NCI-H2029 (cell line): ENCODE results near the gene CHRNA9.
"Not testable (repeated sequence)": the region's sequence is repeated elsewhere in the genome, so short reads cannot be mapped to it uniquely, and the experiment has no call there.

Source experiments
- DNase-seq: peaks from one replicate; lab custom pipeline; 2025; lab: John Stamatoyannopoulos, UW

The CHRNA9 gene

GRCh38 chr4:40388239-40388638 is 53.1 kb downstream of the CHRNA9 start:
- DNase-seq: no peak

- DNase-seq: no peak
Measured at GRCh38 chr4:40389986-40390385, 54.9 kb downstream of the CHRNA9 start.

GRCh38 chr4:40392241-40392640 is 57.1 kb downstream of the CHRNA9 start:
- not testable (repeated sequence) for DNase-seq

GRCh38 chr4:40394236-40394635 is 59.1 kb downstream of the CHRNA9 start:
- DNase-seq: no peak

GRCh38 chr4:40395166-40395900 is 60.2 kb downstream of the CHRNA9 start:
- DNase-seq: peak; percentile 77

GRCh38 chr4:40395908-40396793 is 61.0 kb downstream of the CHRNA9 start:
- peak; percentile 95 for DNase-seq

GRCh38 chr4:40399578-40399977 is 64.4 kb downstream of the CHRNA9 start:
- no peak for DNase-seq

- DNase-seq: no peak
Measured at GRCh38 chr4:40401096-40401495, 66.0 kb downstream of the CHRNA9 start.

- no peak for DNase-seq
Measured at GRCh38 chr4:40401631-40402030, 66.5 kb downstream of the CHRNA9 start.

GRCh38 chr4:40402556-40402955 is 67.4 kb downstream of the CHRNA9 start:
- no peak for DNase-seq

- DNase-seq: no peak
Measured at GRCh38 chr4:40403081-40403480, 67.9 kb downstream of the CHRNA9 start.
